HG02763 (cell line): ENCODE measurements around the gene GRAMD1B.

ENCODE experiments used
- ATAC-seq: cut with Tn5 transposase; IDR thresholded peaks from one replicate; pipeline ENCODE4 v1.9.1; 2021; ENCODE audit warnings: mild to moderate bottlenecking, moderate library complexity; ENCODE audit not compliant: unreplicated experiment

Gene GRAMD1B

GRCh38 chr11:123408619-123409455 lies 21.2 kb upstream of the GRAMD1B start:
- no peak for ATAC-seq

GRCh38 chr11:123409456-123410217 lies 20.4 kb upstream of the GRAMD1B start:
- no peak for ATAC-seq

- ATAC-seq: no peak
These were observed 19.9 kb upstream of the GRAMD1B start for GRCh38 chr11:123410218-123410549.

GRCh38 chr11:123413636-123414035 lies 16.4 kb upstream of the GRAMD1B start:
- ATAC-seq: no peak

- ATAC-seq: no peak
These were observed 13.5 kb upstream of the GRAMD1B start for GRCh38 chr11:123416566-123416965.

- ATAC-seq: no peak
These were observed 11.5 kb upstream of the GRAMD1B start for GRCh38 chr11:123418351-123419114.

GRCh38 chr11:123419731-123420452 lies 10.2 kb upstream of the GRAMD1B start:
- ATAC-seq: no peak

GRCh38 chr11:123421589-123421988 lies 8.5 kb upstream of the GRAMD1B start:
- ATAC-seq: no peak

GRCh38 chr11:123425367-123425766 lies 4.7 kb upstream of the GRAMD1B start:
- no peak for ATAC-seq

- no peak for ATAC-seq
These were observed 3.3 kb upstream of the GRAMD1B start for GRCh38 chr11:123426789-123427188.

GRCh38 chr11:123427405-123427804 lies 2.7 kb upstream of the GRAMD1B start:
- ATAC-seq: no peak

GRCh38 chr11:123428116-123428715 lies 1.9 kb upstream of the GRAMD1B start:
- no peak for ATAC-seq

GRCh38 chr11:123429336-123429735 lies 733 bp upstream of the GRAMD1B start:
- no peak for ATAC-seq

- ATAC-seq: no peak
These were observed 840 bp downstream of the GRAMD1B start for GRCh38 chr11:123430721-123431497.

- no peak for ATAC-seq
These were observed 1.6 kb downstream of the GRAMD1B start for GRCh38 chr11:123431619-123432018.

GRCh38 chr11:123434262-123434661 lies 4.2 kb downstream of the GRAMD1B start:
- no peak for ATAC-seq

GRCh38 chr11:123434911-123435310 lies 4.8 kb downstream of the GRAMD1B start:
- no peak for ATAC-seq

- ATAC-seq: no peak
These were observed 7.3 kb downstream of the GRAMD1B start for GRCh38 chr11:123437236-123437979.

- no peak for ATAC-seq
These were observed 8.1 kb downstream of the GRAMD1B start for GRCh38 chr11:123438131-123438627.
